Prostate gland (tissue), 2 donors: ENCODE measurements around the gene NFIC. TPM values are rescaled to one million over a fixed set of nuclear protein-coding genes. Genes with fewer than 3 reads are reported as not detected.
A peak's percentile ranks its signal among the peaks of the same experiment; 100 is the strongest.
"Not testable (repeated sequence)": the region's sequence is repeated elsewhere in the genome, so short reads cannot be mapped to it uniquely, and the experiment has no call there.

Experiments
- DNase-seq: peaks from one replicate; pipeline ENCODE4 v3.0.0-alpha.2; 2019; ENCODE audit warnings: low spot score
- H3K27ac ChIP-seq, 2 donors: fragments of 200-600 bp; sonication (generic); 2 replicates each; pipeline ENCODE4 v1.5.1; 2017 to 2019
- H3K27me3 ChIP-seq: fragments of 200-600 bp; sonication (generic); replicated peaks from 2 replicates; pipeline ENCODE4 v1.5.1; 2019; ENCODE audit not compliant: insufficient read depth
- H3K36me3 ChIP-seq, 2 donors: fragments of 200-600 bp; sonication (generic); 1 replicate in 1 of 2; 2 replicates in 1 of 2; pipeline versions ENCODE4 v1.5.1 to v1.8.1; 2017 to 2019
- H3K4me1 ChIP-seq: fragments of 200-600 bp; sonication (generic); replicated peaks from 2 replicates; pipeline ENCODE4 v1.5.1; 2019
- H3K4me3 ChIP-seq, 2 donors: fragments of 200-600 bp; sonication (generic); 2 replicates each; pipeline ENCODE4 v1.5.1; 2017 to 2019
- H3K9me3 ChIP-seq: fragments of 200-600 bp; sonication (generic); 2 replicates; pipeline ENCODE4 v1.5.1; 2017
- POLR2A ChIP-seq: fragments of 450-650 bp; IDR thresholded peaks from one replicate; pipeline ENCODE4 v1.6.1; 2016; ENCODE audit warnings: antibody characterized with exemption, mild to moderate bottlenecking
- POLR2AphosphoS5 ChIP-seq: sonication (generic); formaldehyde crosslinking; IDR thresholded peaks from one replicate; pipeline ENCODE4 v1.6.1; 2017; ENCODE audit warnings: antibody characterized with exemption
- WGBS: methylation state at CpG from one replicate; pipeline ENCODE4 v1.1.5; 2018; 5-methylcytosine and 5-hydroxymethylcytosine counted together
- intact Hi-C: fragments of 100-400 bp; cut with DNase I; formaldehyde crosslinking; loops from one replicate; pipeline ENCODE4 v1.14.2; 2022
- total RNA-seq, 2 donors: library from RNA; depleted of rRNA; stranded (reverse); fragments of >200 nt; gene quantifications; one replicate each; pipeline ENCODE4 v1.1.0, GENCODE V29; 2016
- TF ChIP-seq, protein P1 (sequence below), 4 experiments: fragments of 200-600 bp in 2 of 4; fragments of 450-650 bp in 2 of 4; sonication (generic) in 2 of 4; IDR thresholded peaks; 1 replicate in 3 of 4; 2 replicates in 1 of 4; pipeline ENCODE4 v1.5.1; 2016 to 2019; ENCODE audit warnings: antibody characterized with exemption in 4 of 4, mild to moderate bottlenecking in 2 of 4, moderate library complexity in 2 of 4

NFIC gene
- total RNA-seq, 2 donors from 2014 or later, result 160 to 168 TPM

DNA sequence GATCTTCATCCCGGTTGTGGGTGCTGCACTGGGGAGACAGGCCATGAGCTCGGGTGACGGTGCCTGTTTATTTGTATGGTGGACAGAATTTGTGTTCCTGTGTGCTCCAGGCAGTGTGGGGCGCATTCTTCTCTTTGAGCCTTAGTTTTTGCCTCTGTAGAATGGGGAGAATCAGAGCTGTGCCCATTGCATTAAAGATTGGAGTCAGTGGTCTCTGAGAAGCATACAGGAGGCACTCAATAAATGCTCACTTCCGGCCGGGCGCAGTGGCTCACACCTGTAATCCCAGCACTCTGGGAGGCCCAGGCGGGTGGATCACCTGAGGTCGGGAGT lies 23.0 kb downstream of the NFIC start:
- Histone ChIP-seq H3K9me3 (no peaks in the 10 kb centered on the region), H3K27ac (peak overlapping the region; percentile 79 to 90), H3K27me3 (no peaks in the 10 kb centered on the region), H3K4me3 (no peak overlapping the region), H3K36me3 (no peaks in the 10 kb centered on the region), H3K4me1 (peaks cover 21% of the 10 kb centered on the region)
- DNase-seq, result no peak
- intact Hi-C loops, result no loop called here
- TF ChIP-seq, protein P1, sequence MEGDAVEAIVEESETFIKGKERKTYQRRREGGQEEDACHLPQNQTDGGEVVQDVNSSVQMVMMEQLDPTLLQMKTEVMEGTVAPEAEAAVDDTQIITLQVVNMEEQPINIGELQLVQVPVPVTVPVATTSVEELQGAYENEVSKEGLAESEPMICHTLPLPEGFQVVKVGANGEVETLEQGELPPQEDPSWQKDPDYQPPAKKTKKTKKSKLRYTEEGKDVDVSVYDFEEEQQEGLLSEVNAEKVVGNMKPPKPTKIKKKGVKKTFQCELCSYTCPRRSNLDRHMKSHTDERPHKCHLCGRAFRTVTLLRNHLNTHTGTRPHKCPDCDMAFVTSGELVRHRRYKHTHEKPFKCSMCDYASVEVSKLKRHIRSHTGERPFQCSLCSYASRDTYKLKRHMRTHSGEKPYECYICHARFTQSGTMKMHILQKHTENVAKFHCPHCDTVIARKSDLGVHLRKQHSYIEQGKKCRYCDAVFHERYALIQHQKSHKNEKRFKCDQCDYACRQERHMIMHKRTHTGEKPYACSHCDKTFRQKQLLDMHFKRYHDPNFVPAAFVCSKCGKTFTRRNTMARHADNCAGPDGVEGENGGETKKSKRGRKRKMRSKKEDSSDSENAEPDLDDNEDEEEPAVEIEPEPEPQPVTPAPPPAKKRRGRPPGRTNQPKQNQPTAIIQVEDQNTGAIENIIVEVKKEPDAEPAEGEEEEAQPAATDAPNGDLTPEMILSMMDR (IDR thresholded peaks at IDR 0.05), result no peak
- TF ChIP-seq POLR2AphosphoS5 (no peak), POLR2A (no peak)
- WGBS, result 91% methylated on average over 9 of the region's 9 CpGs

- Histone ChIP-seq H3K4me3 (no peak overlapping the region), H3K4me1 (peaks cover 18% of the 10 kb centered on the region)
Measured at GRCh38 chr19:3389876-3390371, 23.5 kb downstream of the NFIC start.

GRCh38 chr19:3391911-3392310 lies 25.5 kb downstream of the NFIC start:
- intact Hi-C loops, H3K4me3 ChIP-seq, H3K27ac ChIP-seq, DNase-seq, H3K27me3 ChIP-seq, H3K36me3 ChIP-seq, H3K9me3 ChIP-seq: not testable (repeated sequence)
- WGBS, result 85% methylated on average over 9 of the region's 9 CpGs
- peaks cover 17% of the 10 kb centered on the region for H3K4me1 ChIP-seq

More at GRCh38 chr19:3389876-3390371, 23.5 kb downstream of the NFIC start:
- peak overlapping the region; percentile 79 to 90 for H3K27ac ChIP-seq
- H3K9me3 ChIP-seq, result no peaks in the 10 kb centered on the region
- TF ChIP-seq POLR2AphosphoS5, result peak; percentile 74
- TF ChIP-seq, protein P1 (IDR thresholded peaks at IDR 0.05), result no peak
- H3K27me3 ChIP-seq, result no peaks in the 10 kb centered on the region
- no peaks in the 10 kb centered on the region for H3K36me3 ChIP-seq
- peak; percentile 48 for DNase-seq
- WGBS, result 23% methylated on average over 17 of the region's 17 CpGs
- intact Hi-C loops, result no loop called here

DNA sequence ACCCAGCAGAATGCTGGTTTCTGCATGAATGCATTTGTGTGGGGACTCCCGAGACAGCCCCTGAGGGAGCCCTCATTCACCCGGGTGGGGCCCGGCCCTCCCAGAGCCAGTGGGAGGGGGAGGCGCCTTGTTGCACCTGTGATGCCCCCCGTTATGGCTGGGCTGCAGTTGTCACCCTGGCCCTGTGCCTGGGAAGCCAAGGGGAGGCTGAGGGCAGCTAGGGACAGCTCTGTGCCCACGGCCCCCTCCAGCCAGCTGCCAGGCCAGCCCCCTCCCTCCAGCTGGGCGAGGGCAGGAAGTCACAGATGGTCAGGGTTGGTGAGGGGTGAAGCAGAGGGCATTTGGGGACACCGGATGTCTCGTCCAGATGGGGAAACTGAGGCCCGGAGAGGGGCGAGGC lies 26.1 kb downstream of the NFIC start:
- WGBS, result 77% methylated on average over 11 of the region's 11 CpGs
- H3K9me3 ChIP-seq, result no peaks in the 10 kb centered on the region
- DNase-seq, result no peak
- no peak overlapping the region for H3K4me3 ChIP-seq
- no peaks in the 10 kb centered on the region for H3K36me3 ChIP-seq
- intact Hi-C loops, result no loop called here
- no peaks in the 10 kb centered on the region for H3K27me3 ChIP-seq
- peaks cover 22% of the 10 kb centered on the region for H3K4me1 ChIP-seq
- H3K27ac ChIP-seq, result peak overlapping the region in 1 of 2 donors; percentile 27
- TF ChIP-seq POLR2A (no peak), POLR2AphosphoS5 (no peak)

DNA sequence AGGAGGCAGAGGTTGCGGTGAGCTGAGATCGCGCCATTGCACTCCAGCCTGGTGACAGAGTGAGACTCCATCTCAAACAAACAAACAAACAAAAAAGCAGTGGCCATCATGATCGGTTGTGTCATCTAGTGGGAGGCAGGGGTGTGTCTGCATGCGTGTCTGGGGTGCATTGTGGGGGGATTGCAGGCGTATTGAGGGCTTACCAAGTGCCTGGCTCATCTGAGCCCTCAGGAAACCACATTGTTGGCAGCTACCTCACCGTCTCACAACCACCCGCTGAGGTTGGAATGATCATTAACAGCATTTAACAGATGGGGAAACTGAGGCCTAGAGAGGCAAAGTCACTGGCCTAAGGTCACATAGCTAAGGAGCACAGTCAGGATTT lies 30.5 kb downstream of the NFIC start:
- no peaks in the 10 kb centered on the region for H3K9me3 ChIP-seq
- 79% methylated on average over 8 of the region's 8 CpGs for WGBS
- H3K36me3 ChIP-seq, result no peaks in the 10 kb centered on the region
- TF ChIP-seq POLR2A, result no peak
- no peak for TF ChIP-seq POLR2AphosphoS5
- TF ChIP-seq, protein P1 (IDR thresholded peaks at IDR 0.05), result no peak
- H3K27ac ChIP-seq, result peak overlapping the region; percentile 99 to 100
- intact Hi-C loops, result no loop called here
- no peak for DNase-seq
- H3K4me3 ChIP-seq, result no peak overlapping the region
- peaks cover 21% of the 10 kb centered on the region for H3K4me1 ChIP-seq
- H3K27me3 ChIP-seq, result no peaks in the 10 kb centered on the region

- peaks cover 21% of the 10 kb centered on the region for H3K4me1 ChIP-seq
- WGBS, result 29% methylated on average over 15 of the region's 17 CpGs
- H3K9me3 ChIP-seq, result no peaks in the 10 kb centered on the region
- TF ChIP-seq POLR2AphosphoS5, result no peak
- TF ChIP-seq, protein P1 (IDR thresholded peaks at IDR 0.05), result no peak
- no peak for TF ChIP-seq POLR2A
- no peaks in the 10 kb centered on the region for H3K36me3 ChIP-seq
- no peak overlapping the region for H3K4me3 ChIP-seq
- intact Hi-C loops, result loop anchor here (2.0 kb wide), 1 partner anchor 61 kb away; no protein-coding TSS in a partner anchor
- DNase-seq, result no peak
- H3K27ac ChIP-seq, result peak overlapping the region; percentile 99 to 100
- no peaks in the 10 kb centered on the region for H3K27me3 ChIP-seq
Measured at GRCh38 chr19:3397266-3398022, 31.1 kb downstream of the NFIC start.
